Suprapubic skin (tissue), 4 donors: ENCODE results near the gene DRD2. TPM values are rescaled to one million over a fixed set of nuclear protein-coding genes. Genes with fewer than 3 reads are reported as not detected.
"Not testable (repeated sequence)": the region's sequence is repeated elsewhere in the genome, so short reads cannot be mapped to it uniquely, and the experiment has no call there.

Experiments used
- DNase-seq, 2 donors: peaks; one replicate each; pipeline ENCODE4 v3.0.0-alpha.2; 2019; ENCODE audit warnings: low spot score in 2 of 2
- H3K27ac ChIP-seq: fragments of 200-600 bp; sonication (generic); one replicate; pipeline ENCODE4 v1.5.1; 2019
- H3K27me3 ChIP-seq: fragments of 200-600 bp; sonication (generic); one replicate; pipeline ENCODE4 v1.5.1; 2019
- H3K36me3 ChIP-seq: fragments of 200-600 bp; sonication (generic); one replicate; pipeline ENCODE4 v1.5.1; 2019
- H3K4me1 ChIP-seq: fragments of 200-600 bp; sonication (generic); one replicate; pipeline ENCODE4 v1.5.1; 2019
- H3K4me3 ChIP-seq: fragments of 200-600 bp; sonication (generic); one replicate; pipeline ENCODE4 v1.5.1; 2019; ENCODE audit warnings: mild to moderate bottlenecking
- H3K9me3 ChIP-seq: fragments of 200-600 bp; sonication (generic); one replicate; pipeline ENCODE4 v1.5.1; 2019
- CTCF ChIP-seq, 2 donors: fragments of 200-600 bp in 1 of 2; fragments of 450-650 bp in 1 of 2; sonication (generic) in 1 of 2; IDR thresholded peaks; one replicate each; pipeline ENCODE4 v1.5.1; 2016 to 2019; ENCODE audit warnings: antibody characterized with exemption in 2 of 2, mild to moderate bottlenecking in 1 of 2, moderate library complexity in 1 of 2
- EP300 ChIP-seq: sonication (generic); formaldehyde crosslinking; IDR thresholded peaks from one replicate; pipeline ENCODE4 v1.6.1; 2017; ENCODE audit warnings: antibody characterized with exemption
- POLR2A ChIP-seq, 2 donors: fragments of 450-650 bp; IDR thresholded peaks; one replicate each; pipeline ENCODE4 v1.6.1; 2017; ENCODE audit warnings: antibody characterized with exemption in 2 of 2, mild to moderate bottlenecking in 2 of 2, moderate library complexity in 2 of 2
- POLR2AphosphoS5 ChIP-seq, 3 donors: sonication (generic); formaldehyde crosslinking; IDR thresholded peaks; one replicate each; pipeline ENCODE4 v1.6.1; 2017; ENCODE audit warnings: antibody characterized with exemption in 3 of 3
- WGBS: methylation state at CpG from one replicate; pipeline ENCODE4 v1.1.5; 2018; 5-methylcytosine and 5-hydroxymethylcytosine counted together
- total RNA-seq, 4 donors: library from RNA; depleted of rRNA; stranded (reverse); fragments of >200 nt; gene quantifications; one replicate each; pipeline ENCODE4 v1.1.0, GENCODE V29; 2016

DRD2 gene
- 1 to 10 TPM in 1 of 4 donors, under 1 TPM in 1, not detected in 2; 0.16 to 1.8 TPM for total RNA-seq

- Histone ChIP-seq H3K27me3 (peaks cover 67% of the 10 kb centered on the region), H3K9me3 (no peaks in the 10 kb centered on the region), H3K27ac (no peak within 1 kb of the TSS), H3K4me3 (peak within 1 kb of the TSS; percentile 32), H3K36me3 (no peaks in the 10 kb centered on the region), H3K4me1 (peaks cover 9% of the 10 kb centered on the region)
- TF ChIP-seq EP300 = no peak
- no peak for TF ChIP-seq POLR2A (IDR thresholded peaks at IDR 0.05)
- no peak for TF ChIP-seq CTCF (IDR thresholded peaks at IDR 0.05)
- TF ChIP-seq POLR2AphosphoS5 (IDR thresholded peaks at IDR 0.05) = no peak
- DNase-seq = no peak
- WGBS = 0% methylated on average over 6 of the region's 65 CpGs
Observed at GRCh38 chr11:113475160-113475761, at the start of gene DRD2. TSS of gene DRD2 (minus strand) at chr11:113475398. CDS start at chr11:113424651, 50,747 bp downstream.

- not testable (repeated sequence) for H3K9me3 ChIP-seq, H3K27ac ChIP-seq, H3K27me3 ChIP-seq, H3K36me3 ChIP-seq, H3K4me3 ChIP-seq, H3K4me1 ChIP-seq
- peak in 1 of 2 donors; percentile 7 for DNase-seq
- 92% methylated on average over 21 of the region's 24 CpGs for WGBS
Observed at GRCh38 chr11:113523906-113524305, 48.7 kb upstream of the DRD2 start.

GRCh38 chr11:113521737-113522517, 46.7 kb upstream of the DRD2 start:
- WGBS = 60% methylated on average over 3 of the region's 3 CpGs
- H3K4me3 ChIP-seq = no peak overlapping the region
- no peaks in the 10 kb centered on the region for H3K36me3 ChIP-seq
- no peaks in the 10 kb centered on the region for H3K4me1 ChIP-seq
- no peak for DNase-seq
- H3K27me3 ChIP-seq = no peaks in the 10 kb centered on the region
- no peak overlapping the region for H3K27ac ChIP-seq
- TF ChIP-seq CTCF (IDR thresholded peaks at IDR 0.05) (no peak), POLR2AphosphoS5 (IDR thresholded peaks at IDR 0.05) (no peak), POLR2A (IDR thresholded peaks at IDR 0.05) (no peak), EP300 (no peak)
- H3K9me3 ChIP-seq = no peaks in the 10 kb centered on the region

GRCh38 chr11:113519989-113520613, 44.9 kb upstream of the DRD2 start:
- WGBS = 58% methylated on average over 4 of the region's 4 CpGs
- no peak for TF ChIP-seq POLR2A (IDR thresholded peaks at IDR 0.05)
- no peak for TF ChIP-seq EP300
- TF ChIP-seq POLR2AphosphoS5 (IDR thresholded peaks at IDR 0.05) = no peak
- TF ChIP-seq CTCF (IDR thresholded peaks at IDR 0.05) = no peak

GRCh38 chr11:113518716-113519495, 43.7 kb upstream of the DRD2 start:
- no peaks in the 10 kb centered on the region for H3K4me1 ChIP-seq
- no peak overlapping the region for H3K4me3 ChIP-seq
- DNase-seq = peak in 1 of 2 donors; percentile 7
- no peaks in the 10 kb centered on the region for H3K9me3 ChIP-seq
- TF ChIP-seq POLR2A (IDR thresholded peaks at IDR 0.05) = no peak
- 75% methylated on average over 5 of the region's 5 CpGs for WGBS
- H3K27ac ChIP-seq = no peak overlapping the region
- no peaks in the 10 kb centered on the region for H3K36me3 ChIP-seq
- no peaks in the 10 kb centered on the region for H3K27me3 ChIP-seq

More at GRCh38 chr11:113519989-113520613, 44.9 kb upstream of the DRD2 start:
- H3K4me1 ChIP-seq = no peaks in the 10 kb centered on the region
- H3K9me3 ChIP-seq = no peaks in the 10 kb centered on the region
- DNase-seq = peak in 1 of 2 donors; percentile 43
- no peak overlapping the region for H3K27ac ChIP-seq
- no peak overlapping the region for H3K4me3 ChIP-seq
- H3K36me3 ChIP-seq = no peaks in the 10 kb centered on the region
- no peaks in the 10 kb centered on the region for H3K27me3 ChIP-seq
